Hepatocyte (in vitro differentiated cells): ENCODE measurements around the gene MARF1.

Experiments used
- EZH2 ChIP-seq: fragments of 200-600 bp; sonication (generic); IDR thresholded peaks from 2 replicates; pipeline ENCODE4 v1.6.1; 2016; ENCODE audit warnings: antibody characterized with exemption, mild to moderate bottlenecking, borderline replicate concordance
- TF ChIP-seq, protein P1 (sequence below): fragments of 200-600 bp; sonication (generic); IDR thresholded peaks from 2 replicates; pipeline ENCODE4 v1.5.1; 2016; ENCODE audit warnings: antibody characterized with exemption, mild to moderate bottlenecking; ENCODE audit not compliant: poor library complexity

DNA sequence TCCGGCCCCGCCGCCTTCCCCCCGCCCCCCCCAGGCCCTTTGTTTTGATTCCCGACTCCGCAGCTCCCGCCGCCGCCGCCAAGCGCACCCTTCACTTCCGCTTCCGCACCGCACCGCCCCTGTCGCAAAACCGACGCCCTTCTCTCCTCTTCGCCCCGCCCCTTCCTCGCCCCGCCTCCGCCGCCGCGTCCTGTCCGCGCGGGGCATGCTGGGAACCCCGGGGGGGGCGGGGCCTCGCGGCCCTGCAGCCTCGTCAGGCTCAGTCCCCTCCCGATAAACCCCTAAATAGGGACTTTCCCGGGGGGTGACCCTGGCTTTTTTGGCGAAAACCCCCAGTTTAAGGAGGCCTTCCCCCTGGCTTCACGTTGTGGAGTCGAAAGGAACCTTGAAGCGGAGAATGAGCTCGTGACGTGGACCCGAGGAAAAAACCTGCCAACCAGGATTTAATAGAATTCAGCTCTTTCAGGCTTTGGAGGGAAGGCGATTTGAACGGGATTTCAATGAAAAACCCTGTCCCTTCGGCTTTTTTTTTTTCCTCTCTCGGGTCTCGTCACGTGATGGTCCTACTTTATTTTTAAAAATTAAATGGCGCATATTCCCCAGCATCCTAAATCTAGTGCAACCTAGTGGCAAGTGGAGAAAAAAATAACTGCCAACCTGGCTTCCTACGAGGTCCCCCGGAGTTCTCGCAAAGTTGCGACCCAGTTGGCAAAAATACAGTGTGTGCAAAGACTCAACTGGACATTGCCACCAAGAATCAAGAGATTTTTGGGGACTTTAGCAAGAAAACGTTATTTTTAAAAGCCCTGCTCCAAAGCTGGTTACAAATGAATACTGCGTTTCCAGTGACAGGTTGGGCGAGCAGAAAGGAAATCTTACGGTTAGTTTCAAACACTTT lies at the start of gene MARF1:
- TF ChIP-seq, protein P1, sequence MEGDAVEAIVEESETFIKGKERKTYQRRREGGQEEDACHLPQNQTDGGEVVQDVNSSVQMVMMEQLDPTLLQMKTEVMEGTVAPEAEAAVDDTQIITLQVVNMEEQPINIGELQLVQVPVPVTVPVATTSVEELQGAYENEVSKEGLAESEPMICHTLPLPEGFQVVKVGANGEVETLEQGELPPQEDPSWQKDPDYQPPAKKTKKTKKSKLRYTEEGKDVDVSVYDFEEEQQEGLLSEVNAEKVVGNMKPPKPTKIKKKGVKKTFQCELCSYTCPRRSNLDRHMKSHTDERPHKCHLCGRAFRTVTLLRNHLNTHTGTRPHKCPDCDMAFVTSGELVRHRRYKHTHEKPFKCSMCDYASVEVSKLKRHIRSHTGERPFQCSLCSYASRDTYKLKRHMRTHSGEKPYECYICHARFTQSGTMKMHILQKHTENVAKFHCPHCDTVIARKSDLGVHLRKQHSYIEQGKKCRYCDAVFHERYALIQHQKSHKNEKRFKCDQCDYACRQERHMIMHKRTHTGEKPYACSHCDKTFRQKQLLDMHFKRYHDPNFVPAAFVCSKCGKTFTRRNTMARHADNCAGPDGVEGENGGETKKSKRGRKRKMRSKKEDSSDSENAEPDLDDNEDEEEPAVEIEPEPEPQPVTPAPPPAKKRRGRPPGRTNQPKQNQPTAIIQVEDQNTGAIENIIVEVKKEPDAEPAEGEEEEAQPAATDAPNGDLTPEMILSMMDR = peak; percentile 54
- TF ChIP-seq EZH2 = no peak
